Subcutaneous adipose tissue (tissue), 4 donors: ENCODE data around the gene KCNJ14. TPM values are rescaled to one million over a fixed set of nuclear protein-coding genes. Genes with fewer than 3 reads are reported as not detected.

Source experiments
- CTCF ChIP-seq: fragments of 450-650 bp; IDR thresholded peaks from one replicate; pipeline ENCODE4 v1.5.1; 2016; ENCODE audit warnings: low read depth, mild to moderate bottlenecking, control low read depth, antibody characterized with exemption, moderate library complexity
- total RNA-seq, 4 donors: library from RNA; depleted of rRNA; stranded (reverse); fragments of >200 nt; gene quantifications; one replicate each; pipeline ENCODE4 v1.1.0, GENCODE V29; 2016

KCNJ14 gene
- total RNA-seq, 4 donors from 2014 or later, result 0.57 to 1.0 (median 0.74) TPM

GRCh38 chr19:48478339-48479256, 23.2 kb downstream of the KCNJ14 start:
- TF ChIP-seq CTCF, result no peak

DNA sequence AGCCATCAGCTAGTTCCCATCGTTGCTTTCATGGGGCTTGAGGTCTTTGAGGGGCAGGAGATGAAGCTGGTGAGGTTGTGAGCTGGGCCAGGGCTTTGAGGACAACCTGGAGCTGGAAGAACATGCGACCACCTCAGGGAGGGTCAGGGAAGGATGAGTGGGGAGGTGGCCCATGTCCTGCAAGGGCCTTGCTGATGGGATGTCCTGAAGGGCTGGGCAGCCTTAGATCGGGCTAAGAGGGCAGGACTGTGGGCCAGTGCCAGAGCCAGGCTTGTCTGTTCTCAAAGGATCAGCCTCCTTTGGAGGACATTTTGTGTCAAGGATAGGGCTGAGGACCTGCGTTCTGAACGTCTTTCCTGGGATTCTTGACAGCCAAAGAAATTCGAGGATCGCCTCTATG, 24.3 kb downstream of the KCNJ14 start:
- no peak for TF ChIP-seq CTCF

DNA sequence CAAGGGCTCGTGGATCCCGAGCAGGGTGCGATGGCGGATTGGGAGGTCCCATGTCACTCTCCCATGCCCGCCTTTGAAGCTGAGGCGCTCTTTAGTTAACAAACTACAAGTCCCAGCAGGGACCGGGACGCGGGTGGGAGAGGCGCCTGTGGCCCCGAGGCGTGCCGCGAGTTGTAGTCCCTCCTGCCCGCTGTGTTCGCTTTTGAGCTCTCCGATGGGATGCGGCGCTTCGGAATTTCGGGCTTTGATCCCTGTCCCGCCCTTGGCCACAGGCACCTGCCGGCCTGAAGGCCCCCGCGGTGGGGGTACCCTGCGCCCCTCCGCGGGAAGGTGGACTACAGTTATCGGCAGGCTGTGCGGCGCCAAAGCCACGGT, 24.8 kb downstream of the KCNJ14 start:
- no peak for TF ChIP-seq CTCF

DNA sequence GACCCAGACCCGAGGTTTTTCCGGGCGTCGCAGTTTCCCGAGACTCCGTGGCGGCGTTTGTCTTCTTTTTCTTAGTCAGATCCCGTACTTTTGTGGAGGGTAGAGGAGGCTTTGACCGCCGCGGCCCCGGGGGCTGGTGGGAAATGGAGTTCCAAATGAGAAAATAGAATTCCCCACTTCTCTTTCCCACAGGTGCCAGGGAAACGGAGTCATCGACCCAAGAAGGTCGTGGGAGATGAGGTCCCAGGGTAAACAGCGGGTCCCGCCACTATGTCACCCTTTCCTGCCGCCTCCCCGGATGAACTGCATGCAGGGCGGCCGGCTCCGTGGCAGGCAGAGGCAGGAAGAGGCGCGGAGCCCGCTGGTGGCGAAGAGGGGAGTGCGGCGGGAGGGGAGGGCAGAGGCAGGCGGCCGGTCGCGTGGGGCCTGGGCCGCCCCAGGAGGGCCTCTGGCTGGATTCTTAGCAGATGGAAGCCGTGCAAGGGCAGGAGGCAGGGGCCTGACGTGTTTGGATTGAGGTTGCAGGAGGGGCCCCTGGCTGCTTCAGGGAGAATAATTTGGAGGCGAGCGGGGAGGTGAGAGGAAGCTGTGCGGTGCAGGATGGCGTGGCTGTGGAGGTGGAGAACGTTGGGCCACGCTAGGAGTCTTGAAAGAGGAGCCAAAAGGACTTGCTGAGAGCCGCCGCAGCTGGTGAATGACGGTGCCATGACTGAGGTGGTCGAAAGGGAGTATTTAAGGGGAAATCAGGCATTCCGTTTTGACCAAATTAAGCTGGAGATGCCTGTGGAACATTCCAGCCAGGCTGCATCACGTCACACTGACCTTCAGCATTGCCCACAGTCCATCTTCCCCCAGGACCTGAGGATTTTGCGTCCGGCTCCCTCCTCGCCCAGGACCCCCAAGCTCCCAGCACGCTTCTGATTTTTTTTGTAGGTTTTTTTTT, 25.5 kb downstream of the KCNJ14 start:
- TF ChIP-seq CTCF, result no peak

DNA sequence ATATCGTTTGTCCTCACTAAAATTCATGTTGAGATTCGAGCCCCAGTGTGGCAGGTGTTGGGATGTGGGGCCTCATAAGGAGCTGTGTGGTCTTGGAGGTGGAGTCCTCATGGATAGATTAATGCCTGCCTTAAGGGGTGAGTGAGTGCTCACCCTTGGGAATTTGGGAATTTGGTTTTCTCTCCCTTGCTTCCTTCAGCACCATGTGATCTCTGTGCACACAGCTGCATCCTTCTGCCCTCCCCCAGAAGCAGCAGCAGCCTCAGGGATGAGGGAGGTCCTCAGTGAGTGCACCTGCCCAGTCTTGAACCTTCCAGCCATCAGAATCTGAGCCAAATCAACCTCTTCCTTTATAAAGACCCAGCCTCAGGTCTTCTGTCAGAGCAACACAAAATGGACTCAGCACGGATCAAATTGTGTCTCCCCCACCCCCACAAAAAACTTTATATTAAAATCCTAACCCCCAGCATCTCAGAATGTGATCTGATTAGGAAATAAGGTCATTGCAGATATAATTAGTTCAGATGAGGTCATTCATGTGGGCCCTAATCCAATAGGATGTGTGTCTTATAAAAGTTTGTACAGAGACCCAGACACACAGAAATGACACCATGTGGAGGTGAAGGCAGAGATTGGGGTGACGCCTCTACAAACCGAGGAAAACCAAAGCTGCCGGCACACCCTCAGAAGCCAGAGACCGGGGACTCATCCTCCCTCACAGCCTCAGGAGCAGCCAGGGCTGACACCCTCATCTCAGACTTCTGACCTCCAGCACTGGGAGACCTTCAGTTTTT, 26.7 kb downstream of the KCNJ14 start:
- no peak for TF ChIP-seq CTCF

DNA sequence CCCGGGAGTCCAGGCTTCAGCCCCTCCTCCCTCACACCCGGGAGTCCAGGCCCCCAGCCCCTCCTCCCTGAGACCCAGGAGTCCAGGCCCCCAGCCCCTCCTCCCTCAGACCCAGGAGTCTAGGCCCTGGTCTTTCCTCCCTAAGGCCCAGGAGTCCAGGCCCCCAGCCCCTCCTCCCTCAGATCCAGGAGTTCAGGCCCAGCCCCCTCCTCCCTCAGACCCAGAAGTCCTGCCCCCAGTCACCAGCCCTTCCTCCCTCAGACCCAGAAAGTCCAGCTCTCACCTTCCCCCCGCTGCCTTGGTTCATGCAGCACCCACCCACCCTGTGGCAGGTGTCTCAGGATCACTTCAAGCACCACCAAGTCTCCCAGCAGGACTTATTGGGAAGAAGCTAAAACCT, 27.9 kb downstream of the KCNJ14 start:
- no peak for TF ChIP-seq CTCF
